ENCODE data around the gene TDRD6.
A peak's percentile ranks its signal among the peaks of the same experiment; 100 is the strongest.
"Not testable (repeated sequence)": the region's sequence is repeated elsewhere in the genome, so short reads cannot be mapped to it uniquely, and the experiment has no call there.

Gene TDRD6, protein sequence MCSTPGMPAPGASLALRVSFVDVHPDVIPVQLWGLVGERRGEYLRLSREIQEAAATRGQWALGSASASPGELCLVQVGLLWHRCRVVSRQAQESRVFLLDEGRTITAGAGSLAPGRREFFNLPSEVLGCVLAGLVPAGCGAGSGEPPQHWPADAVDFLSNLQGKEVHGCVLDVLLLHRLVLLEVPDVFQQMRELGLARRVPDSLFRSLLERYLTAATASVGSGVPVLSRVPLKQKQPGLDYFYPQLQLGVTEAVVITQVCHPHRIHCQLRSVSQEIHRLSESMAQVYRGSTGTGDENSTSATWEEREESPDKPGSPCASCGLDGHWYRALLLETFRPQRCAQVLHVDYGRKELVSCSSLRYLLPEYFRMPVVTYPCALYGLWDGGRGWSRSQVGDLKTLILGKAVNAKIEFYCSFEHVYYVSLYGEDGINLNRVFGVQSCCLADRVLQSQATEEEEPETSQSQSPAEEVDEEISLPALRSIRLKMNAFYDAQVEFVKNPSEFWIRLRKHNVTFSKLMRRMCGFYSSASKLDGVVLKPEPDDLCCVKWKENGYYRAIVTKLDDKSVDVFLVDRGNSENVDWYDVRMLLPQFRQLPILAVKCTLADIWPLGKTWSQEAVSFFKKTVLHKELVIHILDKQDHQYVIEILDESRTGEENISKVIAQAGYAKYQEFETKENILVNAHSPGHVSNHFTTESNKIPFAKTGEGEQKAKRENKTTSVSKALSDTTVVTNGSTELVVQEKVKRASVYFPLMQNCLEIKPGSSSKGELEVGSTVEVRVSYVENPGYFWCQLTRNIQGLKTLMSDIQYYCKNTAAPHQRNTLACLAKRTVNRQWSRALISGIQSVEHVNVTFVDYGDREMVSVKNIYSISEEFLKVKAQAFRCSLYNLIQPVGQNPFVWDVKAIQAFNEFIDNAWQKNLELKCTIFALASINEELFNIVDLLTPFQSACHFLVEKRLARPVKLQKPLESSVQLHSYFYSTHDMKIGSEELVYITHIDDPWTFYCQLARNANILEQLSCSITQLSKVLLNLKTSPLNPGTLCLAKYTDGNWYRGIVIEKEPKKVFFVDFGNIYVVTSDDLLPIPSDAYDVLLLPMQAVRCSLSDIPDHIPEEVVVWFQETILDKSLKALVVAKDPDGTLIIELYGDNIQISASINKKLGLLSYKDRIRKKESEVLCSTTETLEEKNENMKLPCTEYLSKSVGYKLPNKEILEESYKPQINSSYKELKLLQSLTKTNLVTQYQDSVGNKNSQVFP (N-terminal part only)

DNA sequence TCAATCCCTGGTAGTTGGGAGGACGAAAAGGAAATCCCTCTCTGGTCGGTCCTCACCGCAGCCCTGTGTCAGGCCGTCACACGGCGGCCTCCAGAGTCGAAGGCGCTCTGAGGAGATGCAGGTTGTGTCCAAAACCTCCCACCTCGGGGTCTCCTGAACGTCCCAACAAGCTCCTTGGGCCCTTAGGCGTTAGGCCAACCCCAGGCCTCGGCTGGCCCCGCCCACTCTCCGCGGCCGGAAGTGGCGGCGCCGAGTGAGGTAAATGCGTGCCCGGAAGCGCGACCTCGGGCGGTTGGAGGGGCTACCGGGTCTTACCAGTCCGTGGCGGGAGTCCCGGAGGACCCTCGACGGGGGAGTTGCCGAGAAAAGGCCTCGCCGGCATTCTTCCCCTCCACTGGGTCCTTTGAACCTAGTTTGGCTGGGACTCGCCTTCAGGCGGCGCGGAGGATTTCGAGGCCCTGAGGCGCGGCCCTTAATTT is at the start of gene TDRD6:
Gene TDRD6 (plus strand): TSS at position 267 of the 479 bp plus-strand sequence. CDS start 244 bp downstream, outside the sequence.
- no peak for DNase-seq (ENCODE audit: low spot score)

DNA sequence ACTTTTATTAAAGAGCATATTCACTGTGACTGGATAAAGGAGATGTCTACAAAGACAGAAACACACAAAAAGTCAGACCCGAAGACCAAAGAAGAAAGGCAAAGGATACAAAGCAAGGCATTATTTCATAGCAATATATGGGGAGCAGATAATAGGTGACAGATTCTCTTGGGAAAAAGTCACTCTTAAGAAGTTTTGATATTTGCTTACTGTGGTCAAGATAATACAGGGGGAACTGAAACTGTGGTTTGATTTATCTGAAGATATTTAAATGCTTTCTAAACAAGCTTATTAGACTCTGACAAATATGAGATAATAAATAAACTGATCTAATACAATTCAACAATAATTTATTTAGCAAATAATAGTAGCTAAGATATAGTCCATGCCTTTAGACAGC is 49.8 kb upstream of the TDRD6 start:
- no peak for DNase-seq (ENCODE audit: low spot score)

DNA sequence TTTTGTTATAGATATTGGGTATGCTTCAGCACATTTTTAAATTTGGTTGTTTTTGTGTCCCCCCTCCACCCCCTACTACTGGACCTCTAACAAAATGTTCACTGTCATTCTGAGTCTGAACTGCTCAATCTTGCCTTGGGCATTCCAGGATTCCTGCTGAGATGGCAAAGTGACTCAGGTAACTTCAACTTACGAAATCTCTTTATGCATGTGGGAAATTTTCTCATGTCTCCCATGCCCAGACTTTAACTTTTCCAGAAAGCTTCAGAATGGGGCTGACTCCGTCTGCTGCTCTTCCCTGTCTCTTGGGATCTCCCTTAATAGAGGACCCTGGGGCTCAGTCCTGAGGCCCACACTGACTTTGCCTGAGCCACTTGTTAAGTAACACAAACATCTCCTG is 49.0 kb upstream of the TDRD6 start:
- no peak for DNase-seq (ENCODE audit: low spot score)

DNA sequence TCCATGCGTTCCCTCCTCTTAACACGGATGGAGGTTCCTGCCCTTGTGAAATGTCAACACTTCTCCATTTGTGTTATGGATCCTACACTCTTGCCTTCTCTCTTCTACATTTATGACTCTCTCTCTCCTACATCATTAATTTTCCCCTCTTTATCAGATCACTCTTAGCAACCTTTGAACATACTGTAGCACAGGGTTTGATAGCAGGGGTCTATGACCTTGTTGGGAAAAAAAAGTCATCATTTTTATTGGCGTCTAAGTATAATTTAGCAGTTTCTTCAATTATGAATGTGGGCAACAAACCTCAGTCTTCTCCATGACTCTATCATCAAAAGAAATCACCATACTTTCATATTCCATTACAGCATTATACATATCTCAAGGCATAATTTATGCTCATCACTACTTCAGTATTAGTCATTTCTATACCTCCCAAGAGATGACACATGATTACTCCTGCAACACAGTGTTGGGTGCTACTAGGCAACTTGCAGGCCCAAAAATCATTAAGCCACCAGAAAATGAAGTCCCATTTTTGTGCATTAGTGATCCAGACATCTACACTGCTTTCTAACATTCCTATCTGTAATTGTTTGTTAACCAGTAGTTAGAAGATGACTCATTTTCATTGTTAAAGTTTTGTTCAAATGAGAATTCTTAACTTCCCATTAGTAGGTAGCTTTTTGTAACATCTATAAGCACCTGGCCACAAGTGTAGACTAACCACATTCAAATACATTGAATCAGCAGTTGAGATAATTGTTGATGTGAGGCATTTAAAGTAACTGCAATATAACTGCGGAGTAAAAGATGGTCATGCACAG is 44.5 kb upstream of the TDRD6 start:
- no peak for DNase-seq (ENCODE audit: low spot score)

DNA sequence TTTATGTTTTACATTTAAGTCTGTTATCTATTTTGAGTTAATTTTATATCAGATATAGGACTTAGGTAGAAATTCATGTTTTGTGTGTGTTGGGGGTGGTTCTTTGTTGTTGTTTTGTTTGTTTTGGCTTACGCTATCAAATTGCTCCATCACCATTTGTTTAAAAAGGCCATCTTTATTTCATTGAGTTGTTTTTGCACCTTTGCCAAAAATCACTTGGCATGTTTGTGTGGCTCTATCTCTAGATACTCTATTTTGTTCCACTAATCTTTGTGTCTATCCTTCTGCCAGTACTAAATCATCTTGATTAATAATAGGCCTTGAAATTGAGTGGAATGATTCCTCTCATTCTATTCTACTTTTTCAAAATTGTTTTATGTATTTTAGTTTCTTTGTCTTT is 42.4 kb upstream of the TDRD6 start:
- no peak for DNase-seq (ENCODE audit: low spot score)

DNA sequence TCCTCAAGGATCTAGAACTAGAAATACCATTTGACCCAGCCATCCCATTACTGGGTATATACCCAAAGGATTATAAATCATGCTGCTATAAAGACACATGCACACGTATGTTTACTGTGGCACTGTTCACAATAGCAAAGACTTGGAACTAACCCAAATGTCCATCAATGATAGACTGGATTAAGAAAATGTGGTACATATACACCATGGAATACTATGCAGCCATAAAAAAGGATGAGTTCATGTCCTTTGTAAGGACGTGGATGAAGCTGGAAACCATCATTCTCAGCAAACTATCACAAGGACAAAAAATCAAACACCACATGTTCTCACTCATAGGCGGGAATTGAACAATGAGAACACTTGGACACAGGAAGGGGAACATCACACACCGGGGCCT is 39.6 kb upstream of the TDRD6 start:
- not testable (repeated sequence) for DNase-seq (ENCODE audit: low spot score)

DNA sequence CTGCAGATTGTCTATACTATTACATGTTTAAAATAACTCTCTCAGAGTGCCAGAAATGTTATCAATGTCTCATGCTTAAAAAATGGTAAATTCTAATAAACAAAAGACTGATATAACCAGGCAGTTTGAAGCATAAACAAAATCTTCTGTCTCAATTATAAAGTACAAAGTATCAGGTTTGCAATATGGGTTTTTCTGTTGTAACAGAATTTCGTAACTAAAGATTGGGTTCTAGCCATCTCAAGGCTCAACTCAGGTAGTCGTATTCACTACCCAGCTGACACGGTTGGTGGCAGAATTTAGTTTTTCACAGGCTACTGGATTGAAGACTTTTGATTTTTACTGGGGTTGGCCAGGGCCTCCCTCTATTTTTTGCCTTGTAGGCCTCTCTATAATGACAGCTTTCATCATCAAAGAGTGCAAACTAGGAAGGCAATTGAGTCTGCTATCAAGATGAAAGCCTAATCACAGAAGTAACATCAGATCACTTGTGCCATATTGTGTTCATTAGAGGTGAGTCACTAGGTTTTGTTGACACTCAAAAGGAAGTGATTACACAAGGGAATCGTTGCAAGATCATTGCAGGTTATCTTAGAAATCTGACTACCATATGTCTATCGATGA is 38.7 kb upstream of the TDRD6 start:
- no peak for DNase-seq (ENCODE audit: low spot score)

DNA sequence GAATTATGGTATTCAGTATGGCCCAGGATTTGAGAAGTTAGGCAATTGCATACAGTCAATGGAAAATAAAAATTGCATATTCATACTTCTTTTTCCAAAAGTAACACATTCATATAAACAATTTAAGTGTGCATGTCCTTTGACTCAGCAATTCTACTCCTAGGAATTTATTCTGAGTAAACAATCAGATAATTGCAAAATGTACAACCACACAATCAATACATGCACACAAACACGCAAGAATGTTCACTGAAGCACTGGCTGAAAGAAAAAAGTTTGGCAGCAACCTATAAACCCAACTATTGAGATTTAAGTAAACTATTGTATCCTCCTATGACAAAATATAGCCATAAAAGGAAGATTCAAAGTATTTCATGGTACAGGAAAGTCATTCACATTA is 36.7 kb upstream of the TDRD6 start:
- no peak for DNase-seq (ENCODE audit: low spot score)

DNA sequence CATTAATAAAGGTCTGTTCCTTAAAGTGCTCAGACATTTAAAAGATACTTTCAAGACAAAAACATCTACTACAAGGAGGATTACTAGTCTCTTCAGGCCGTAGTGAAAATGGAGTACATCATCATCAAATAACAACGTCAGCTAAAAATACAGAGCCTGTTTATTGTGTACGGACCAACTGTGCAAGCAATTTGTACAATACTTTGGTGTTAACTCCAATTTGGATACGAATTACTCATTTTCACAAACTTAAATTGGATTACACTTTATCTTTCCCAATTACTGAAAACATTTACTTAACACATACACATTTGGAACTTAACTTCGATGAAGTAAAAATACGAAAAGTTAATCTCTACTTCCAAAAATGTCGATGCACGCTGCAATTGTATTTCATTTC is 35.9 kb upstream of the TDRD6 start:
- DNase-seq (ENCODE audit: low spot score): no peak

DNA sequence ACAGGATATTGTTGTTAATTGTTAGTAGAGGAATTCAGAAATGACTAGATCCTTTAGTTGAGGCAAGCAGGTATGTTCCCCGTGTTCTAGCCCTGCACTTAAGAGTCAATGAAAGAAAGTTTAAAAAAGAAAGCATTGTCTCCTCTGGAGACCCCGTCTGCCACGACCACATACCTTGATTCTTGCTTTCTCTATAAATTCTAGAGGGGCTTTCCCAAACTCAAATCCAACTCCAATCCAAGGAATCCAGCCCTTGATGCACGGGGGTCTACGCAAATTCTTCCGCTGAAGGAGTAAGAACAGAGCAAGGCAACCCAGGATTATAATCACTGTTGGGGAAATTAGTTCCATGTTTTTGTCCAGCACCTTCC is 35.5 kb upstream of the TDRD6 start:
- no peak for DNase-seq (ENCODE audit: low spot score)

DNA sequence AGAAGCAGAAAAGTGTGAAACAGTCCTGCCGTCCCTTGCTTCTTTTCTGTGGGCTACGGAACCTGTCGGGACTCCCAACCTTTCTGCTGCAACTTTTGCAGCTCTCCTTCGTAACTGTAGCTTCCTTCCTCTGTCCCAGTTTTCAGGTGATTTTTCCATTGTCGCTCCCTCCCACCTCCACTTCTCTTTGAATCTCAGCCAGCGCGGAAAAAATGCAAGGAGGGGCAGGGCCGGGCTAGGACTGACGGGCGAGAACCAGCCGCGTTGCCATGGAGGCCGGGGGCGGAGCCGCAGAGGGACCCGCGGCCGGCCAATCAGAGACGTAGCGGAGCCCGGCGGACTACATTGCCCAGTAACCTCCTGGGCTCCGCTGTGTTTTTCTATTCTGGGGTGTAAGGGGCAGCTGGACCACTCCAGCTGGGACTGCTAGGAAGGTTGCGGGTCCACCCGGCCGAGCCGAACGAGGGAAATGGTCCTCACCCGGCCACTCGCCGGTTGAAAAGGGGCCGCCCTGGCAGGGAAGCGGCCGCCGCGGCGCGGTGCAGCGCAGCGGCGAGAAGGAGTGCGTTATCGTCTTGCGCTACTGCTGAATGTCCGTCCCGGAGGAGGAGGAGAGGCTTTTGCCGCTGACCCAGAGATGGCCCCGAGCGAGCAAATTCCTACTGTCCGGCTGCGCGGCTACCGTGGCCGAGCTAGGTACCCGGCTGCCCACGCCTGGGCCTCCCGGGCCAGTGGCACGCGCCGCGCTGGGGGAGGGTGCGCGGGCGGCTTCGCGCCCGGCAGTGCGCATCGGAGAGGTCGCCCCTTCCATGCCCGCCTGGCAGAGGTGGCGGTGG is 34.9 kb upstream of the TDRD6 start, which contains the start of the genes CYP39A1 and SLC25A27:
Gene CYP39A1 (minus strand): TSS at position 216 of the 836 bp plus-strand sequence. CDS start 236 bp downstream, outside the sequence.
Gene SLC25A27 (plus strand): TSS at position 373 of the 836 bp plus-strand sequence. CDS start 218 bp downstream, at position 591.
- DNase-seq (ENCODE audit: low spot score): peak; percentile 61

DNA sequence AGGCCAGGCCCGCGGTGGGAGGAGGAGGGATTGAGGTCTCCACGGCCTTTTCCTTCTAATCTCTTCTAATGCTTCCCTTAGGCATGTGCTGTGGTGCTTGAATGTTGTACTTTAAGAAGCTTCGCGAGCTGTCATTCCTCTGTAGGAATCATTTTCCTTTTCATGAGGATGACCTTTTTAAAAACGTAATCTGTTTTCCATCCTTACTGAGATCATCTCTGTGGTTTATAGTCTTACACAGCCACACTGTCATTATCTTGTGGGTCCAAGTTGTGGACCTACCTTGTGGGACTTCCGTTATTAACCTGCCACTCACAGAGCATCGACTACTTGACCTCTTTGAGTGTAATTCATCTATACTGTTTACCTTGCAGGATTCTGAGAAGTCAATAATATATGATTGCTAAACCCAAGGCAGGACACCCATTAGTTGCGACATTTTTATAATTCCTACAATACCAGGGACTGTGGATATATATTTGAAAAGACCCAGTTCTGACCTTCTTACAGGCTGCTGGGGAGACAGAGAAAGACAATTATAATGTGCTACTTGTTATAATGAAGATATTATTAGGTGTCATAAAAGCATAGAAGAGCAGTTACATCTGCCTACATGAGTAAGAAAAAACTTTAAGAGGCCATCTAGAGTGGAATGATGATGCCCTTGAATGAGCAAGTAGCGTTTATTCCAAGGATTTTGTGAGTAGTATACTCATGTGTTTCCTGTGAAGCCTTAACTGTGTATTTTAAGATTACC is 34.1 kb upstream of the TDRD6 start:
- DNase-seq (ENCODE audit: low spot score): no peak

DNA sequence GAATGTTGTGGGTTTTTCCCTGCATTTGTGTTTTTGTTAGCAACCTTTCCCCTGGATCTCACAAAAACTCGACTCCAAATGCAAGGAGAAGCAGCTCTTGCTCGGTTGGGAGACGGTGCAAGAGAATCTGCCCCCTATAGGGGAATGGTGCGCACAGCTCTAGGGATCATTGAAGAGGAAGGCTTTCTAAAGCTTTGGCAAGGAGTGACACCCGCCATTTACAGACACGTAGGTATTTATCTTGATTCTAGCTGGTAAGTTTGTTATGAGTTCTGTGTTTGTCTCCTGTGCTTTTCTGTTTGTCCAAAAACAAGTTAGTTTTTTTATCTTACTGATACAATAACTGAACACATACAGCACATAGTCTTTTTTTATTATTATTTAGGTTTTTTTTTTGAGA is 31.9 kb upstream of the TDRD6 start:
- no peak for DNase-seq (ENCODE audit: low spot score)

DNA sequence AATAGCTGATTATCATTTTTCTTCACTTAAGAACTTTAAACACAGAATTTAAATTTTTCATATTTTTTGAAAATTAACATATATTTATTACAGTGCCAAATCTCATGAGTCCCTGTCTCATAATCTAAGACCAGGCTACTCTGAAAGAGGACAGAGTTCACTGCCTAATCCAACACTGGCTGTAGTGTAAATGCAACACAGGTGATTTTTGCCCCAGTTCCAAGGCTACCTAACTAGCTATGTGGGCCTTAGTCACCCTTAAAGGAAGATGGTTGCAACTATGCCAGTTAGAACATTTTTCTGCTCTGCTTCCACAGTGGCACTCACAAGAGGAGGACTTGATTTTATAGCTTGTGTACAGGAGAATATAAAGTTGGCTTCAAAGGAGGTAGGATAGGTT is 30.0 kb upstream of the TDRD6 start:
- no peak for DNase-seq (ENCODE audit: low spot score)

DNA sequence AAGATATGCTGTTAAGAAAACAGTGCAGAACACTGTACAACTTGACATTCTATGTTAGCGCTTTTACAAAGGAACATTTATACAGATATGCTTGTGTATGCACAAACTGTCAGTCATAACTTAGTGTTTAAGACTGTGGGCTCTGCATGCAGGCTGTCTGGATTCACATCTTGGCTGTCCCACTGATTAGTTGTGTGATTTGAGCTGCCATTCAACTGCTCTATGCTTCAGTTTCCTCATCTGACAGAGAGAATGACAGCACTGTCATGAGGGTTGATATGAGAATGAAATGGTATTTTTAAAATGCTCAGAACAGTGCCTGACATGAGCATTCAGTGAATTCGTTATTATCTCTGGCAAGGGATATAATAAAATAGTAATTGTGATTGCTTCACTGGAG is 26.2 kb upstream of the TDRD6 start:
- DNase-seq (ENCODE audit: low spot score): no peak

DNA sequence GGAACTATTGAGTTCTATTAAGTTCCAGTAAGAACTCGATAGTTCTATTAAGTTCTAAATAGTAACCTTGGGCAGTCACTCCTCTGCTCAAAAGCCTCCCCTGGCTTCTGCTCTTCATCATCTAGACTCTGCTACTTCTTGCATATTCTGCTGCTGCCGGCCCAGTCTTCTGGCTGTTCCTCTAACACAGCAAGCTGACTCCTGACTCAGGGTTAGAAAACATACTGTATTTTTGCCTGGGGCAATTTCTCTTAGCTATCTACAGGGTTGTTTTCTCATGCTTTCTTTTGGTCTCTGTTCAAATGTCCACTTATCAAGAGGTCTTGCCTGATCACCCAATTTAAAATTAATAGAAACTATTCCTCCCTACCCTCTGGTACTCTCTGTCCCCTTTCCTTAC is 20.3 kb upstream of the TDRD6 start:
- DNase-seq (ENCODE audit: low spot score): no peak

DNA sequence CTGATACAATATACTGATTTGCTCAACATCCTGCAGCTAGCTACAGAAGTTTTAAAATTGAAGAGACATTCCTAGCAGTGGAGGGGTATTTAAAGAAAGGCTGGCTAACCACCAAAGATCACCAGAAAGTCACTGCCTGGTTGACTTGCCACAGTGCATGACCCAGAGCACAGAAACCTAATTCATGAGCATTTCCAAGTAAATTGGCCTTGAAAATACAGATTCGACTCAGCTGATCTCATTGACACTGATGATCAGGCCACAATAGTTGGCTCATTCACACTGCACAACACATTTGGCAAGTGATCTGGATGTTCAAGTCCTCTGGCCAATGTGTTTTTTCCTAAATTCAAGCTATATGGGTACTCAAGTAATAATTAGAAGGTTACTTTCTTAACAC is 13.3 kb upstream of the TDRD6 start:
- DNase-seq (ENCODE audit: low spot score): no peak

DNA sequence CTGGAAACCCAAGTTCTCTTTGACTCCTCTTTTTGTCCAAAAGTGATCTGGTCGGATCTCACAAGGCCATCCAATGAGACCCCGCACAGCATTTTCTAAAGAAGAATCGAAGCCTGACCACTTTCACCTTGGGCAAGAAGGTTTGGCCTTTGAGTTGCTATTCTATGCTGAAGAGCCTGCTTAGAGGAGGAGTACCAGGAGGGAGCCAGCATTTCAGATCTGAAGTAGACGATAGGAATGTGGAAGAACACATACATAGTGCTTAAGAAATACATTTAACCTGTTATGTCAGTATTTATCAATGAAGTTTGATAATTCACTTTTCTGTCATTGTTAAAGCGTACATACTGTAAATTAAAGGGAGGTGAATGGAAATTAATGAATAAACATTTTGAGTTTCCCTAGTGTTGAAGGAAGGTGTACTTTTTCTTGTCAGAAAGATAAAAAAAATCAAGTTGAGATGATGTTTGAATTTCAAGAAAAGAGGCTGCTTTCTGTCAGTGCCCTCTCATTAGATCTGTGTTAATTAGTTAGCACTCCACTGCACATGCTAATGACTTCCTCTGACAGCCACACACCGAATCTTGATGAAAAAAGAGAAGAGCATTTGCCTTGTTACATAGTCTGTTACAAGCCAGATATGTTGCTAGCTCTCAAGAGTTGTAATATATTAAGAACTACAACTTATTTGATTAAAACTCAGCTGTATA is 10.9 kb upstream of the TDRD6 start:
- DNase-seq (ENCODE audit: low spot score): no peak
